GM18511 (cell line): ENCODE data around the gene MBD3.

ENCODE experiments used
- ATAC-seq: cut with Tn5 transposase; IDR thresholded peaks from one replicate; pipeline ENCODE4 v1.9.1; 2021; ENCODE audit warnings: mild to moderate bottlenecking, moderate library complexity; ENCODE audit not compliant: unreplicated experiment

Gene MBD3

DNA sequence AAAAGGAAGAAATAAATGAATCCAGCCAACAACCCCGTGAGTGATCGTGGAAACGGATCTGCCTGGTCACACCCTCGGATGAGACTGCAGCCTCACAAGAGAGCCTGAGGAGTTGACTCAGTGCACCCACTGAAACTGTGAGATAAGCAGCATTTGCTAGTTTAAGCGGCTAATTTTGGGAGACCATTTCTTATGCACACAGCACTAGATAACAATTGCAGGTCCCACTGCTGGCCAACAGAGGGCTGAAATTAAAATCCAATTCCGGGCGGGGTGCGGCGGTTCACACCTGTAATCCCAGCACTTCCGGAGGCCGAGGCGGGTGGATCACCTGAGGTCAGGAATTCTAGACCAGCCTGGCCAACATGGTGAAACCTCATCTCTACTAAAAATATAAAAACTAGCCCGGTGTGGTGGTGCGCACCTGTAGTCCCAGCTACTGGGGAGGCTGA is 9.0 kb upstream of the MBD3 start:
- ATAC-seq, result no peak

DNA sequence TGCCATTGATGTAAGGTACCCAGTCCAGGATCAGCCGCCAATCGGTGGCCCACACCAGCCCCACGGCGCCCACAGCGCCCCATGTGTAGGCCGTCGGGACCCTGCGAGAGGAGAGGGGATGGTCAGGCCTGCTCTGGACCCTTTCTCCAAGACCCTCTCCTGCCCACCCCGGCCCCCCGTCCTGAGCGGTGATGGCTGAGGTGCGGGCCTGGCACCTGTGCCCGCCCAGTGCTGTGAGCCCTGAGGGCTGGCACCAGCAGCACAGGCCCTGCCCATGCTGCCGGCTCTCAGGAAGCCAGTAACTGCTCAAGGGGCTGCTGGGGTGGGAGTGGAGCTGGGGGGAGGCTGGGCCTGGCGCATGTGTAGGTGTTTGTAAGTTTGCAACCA is 6.8 kb upstream of the MBD3 start:
- no peak for ATAC-seq

DNA sequence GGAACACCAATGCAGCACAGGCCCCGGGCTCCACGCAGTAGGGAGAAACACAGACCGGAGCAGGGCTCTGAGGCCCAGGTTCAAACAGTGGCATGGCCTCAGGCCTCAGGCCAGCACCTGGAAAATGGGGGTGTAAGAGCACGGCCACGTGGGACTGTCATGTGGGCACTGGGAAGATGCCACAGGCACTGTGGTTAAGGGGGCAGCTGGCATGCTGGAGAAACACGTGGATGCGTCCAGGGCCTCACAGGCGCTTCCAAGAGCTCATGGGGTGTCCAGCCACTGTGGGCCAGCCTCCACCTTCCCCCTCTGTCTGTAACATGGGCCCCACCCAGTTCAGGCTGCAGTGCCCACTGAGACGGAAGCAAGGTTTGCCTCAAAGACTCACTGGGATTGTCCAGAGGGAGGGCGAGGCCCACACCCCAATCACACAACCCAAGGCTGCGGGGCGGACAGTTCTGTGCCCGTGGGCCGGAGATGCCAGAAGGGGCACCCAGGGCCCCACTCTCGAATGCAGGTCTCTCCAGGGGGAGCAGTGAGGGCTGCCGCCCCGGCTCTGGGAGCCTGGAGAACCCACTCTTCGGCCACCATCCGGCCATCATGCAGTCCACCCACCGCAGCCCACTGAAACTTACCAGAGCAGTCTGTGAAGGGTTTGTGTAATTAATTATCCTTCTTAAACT is 6.3 kb upstream of the MBD3 start:
- ATAC-seq, result no peak

DNA sequence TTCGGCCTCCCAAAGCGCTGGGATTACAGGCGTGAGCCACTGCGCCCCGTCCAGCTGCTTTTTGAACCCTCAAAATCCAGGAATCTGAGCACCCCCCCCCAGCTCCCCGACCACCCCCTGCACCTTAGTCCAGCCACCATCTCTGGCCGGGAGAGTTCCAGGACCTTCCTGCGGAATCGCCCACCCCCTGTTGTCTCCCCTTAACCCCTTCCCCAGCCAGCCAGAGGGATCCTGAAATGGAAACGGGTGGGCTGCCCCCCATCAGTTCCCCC is 772 bp upstream of the MBD3 start:
- ATAC-seq, result no peak

DNA sequence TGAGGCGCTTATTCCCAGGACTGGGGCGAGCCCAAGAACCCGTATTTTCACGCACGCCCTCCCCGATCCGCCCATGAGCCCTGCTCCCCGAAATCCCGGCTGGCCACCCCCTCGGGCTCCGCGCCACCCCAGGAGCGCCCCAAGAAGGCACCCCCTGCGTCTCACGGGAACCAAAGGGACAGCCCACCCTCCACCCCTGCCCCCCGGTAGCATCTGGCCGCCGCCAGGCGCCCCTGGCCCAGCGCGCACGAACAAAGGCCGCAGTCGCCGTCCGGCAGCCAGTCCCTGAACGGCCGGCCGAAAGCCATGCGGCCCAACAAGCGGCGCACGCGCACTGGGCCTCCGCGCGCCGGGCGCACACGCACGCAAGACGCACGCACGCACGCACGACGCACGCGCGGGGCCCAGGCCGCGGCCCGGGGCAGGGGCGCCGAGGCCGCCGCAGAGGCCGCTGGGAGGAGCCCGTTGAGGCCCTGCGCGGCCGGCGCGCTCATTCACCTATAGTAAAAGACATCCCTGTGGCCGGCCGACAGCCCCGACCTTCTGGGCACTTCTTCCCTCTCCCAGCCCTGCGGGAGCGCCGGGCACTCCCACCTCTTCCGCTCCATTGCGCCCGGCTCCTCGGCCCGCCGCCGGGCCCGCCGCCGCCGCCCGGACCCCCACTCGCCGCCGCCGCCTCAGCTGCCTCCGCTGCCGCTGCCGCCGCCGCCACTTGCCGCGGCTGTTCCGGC is 476 bp downstream of the MBD3 start:
- ATAC-seq, result peak; percentile 74

DNA sequence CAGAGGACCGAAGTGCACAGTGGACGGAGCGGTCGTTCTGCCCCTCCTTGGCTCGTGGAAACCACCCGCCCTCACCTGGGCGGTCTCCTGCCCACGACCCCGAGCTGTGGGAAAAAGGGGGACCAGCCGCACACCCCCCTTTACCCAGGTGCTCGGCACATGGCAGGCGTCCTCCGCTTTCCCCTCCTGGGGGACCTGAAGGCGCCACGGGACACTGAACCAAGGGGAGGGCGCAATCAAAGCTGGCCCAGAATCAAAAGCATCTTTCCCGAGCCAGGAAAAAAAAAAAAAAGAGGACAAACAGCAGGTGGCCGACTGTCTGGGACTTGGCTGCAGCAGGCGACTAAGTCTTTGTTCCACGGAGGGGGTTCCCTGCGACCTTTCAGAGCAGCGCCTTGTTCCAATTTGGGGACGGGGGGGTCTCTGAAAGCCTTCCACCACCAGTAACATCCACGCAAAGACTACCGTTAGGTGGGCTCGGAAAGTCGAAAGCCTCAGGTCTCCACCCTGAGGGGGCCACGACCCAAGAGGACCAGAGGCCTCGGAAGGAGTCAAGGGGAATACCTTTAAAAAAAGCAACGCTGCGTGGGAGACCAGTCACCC is 1.1 kb downstream of the MBD3 start:
- ATAC-seq, result peak; percentile 3

DNA sequence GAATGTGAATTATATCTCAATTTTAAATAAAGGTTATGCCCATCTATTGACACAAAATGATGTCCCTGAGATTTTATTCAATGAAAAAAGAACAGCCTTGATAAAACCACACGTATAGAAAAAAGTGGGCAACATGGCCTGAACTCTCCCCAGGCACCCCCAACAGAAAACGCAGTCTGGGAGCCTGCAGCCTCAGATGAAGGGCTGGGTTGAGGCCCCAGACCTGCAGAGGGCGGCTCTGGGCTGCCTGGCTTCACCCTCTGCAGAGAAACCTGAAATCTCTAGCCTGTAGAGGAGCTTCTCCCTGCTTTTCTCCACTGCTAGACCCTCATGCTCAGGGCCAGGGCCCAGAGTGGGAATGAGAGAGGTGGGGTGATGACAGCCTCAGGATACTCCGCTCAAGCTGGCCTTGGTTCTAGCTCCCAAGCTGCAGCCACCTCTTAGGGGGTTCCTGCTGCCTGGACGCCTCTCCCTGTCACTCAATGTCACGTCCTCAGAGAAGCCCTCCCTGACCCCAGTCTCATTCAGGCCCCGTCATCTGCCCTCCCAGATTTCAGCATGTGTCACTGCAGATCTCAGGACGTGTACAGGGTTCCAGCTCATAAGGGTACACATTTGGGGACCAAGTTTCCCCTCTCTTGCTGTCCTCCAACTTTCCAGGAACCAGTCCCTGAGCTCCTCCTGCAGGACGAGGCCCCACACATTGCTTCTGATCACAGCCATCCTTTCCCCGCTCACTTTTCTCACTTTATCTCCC is 1.8 kb downstream of the MBD3 start:
- no peak for ATAC-seq

DNA sequence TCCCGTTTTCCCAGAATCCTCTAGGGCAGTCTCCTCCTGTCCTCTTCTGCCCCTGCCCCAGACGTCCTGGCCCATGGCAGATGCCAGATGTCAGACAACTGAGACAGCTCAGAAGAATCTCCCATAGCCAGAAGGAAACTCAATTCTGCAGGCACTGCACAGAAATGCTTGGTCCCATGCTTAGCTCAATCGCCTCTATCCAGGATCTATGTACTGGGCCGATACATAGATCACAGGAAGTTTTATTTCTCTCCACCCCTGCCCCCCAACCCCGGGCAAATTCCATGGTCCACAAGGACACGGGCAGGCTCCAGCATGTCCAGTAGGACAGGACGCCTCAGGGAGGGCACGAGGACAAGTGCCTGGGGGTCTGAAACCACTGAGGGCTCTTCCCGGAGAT is 4.8 kb downstream of the MBD3 start:
- ATAC-seq, result no peak

DNA sequence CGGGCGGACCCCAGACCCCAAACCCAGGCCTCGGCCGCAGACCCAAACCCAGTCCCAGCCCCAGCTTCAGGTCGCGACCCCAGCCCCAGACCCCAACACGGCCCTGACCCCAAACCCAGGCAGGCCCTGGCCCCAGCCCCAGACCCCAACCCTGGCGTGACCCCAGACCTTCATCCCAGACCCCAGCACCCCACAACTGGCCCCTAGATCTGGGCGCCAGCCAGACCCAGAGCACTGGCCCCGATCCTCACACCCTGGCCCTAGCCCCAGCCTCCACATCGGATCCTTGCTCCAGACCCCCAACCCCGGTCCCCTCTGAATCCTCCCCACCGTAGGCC is 7.5 kb downstream of the MBD3 start:
- ATAC-seq, result no peak

DNA sequence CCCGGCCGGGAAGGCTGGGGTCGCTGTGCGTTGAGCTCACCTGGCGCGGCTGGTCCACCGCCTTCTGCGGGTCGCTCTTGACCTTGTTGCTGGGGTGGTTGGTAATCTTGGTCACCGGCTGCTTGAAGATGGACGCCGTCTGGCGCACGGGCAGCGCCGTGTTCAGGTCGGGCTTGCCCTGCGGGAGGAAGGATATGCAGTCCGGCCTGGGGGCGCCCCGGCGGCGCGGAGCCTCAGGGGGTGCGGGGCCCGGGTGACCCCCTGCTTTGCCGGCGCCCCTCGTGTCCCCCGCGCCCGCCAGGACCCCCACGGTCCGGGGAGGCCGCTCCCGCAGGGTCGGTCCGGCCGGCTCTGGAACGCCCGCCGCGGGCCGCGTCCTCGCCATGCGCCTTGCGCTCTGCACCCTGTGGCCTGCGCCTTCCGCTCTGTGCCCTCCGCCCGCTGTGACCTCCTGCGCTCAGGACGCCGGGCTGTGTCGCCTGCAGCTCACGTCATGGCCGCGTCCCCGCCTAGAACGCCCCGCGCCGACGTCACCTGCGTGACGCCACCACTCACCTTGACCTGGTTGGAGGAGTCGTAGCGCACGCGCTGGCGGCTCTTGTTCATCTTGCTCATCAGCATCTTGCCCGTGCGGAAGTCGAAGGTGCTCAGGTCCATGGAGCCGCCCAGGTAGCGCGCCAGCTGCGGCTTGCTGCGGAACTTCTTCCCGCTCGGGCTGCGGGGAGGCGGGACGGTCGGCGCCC is 8.0 kb downstream of the MBD3 start:
- no peak for ATAC-seq

DNA sequence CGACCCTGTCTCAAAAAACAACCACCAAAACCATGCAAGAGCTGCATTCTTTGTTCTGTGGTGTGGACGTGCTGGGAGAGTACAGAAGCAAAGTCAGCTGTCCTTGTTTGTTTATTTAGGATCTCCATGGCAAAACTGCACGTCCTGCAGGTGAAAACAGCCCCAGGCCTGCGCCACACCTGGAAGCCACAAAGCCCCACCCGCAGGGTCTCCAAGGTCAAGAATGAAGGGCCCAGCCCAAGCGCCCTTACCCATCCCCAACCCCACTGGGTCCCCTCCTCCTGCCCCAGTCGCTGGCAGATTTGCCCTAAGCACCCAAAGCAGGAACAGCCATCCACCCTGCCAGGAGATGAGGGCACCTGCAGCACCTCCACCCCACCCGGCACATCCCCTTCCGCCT is 10.5 kb downstream of the MBD3 start:
- no peak for ATAC-seq

DNA sequence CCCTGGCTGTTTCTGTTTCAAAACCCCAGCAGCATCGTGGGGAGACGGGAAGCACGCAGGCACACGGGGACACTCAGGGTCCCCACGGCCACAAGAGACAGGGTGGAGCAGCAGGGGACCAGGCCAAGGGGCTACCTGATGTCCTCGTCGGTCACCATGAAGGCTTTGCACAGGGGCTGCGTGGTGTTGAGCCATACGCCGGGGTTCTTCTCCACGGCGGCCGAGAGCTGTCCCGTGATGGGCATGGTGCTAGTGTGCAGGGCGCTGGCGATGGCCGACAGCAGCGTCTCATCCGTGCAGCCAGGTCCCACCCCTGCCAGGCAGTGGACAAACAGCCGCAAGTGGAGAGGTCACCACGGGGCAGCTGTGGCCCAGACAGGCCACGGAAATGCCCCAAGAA is 11.7 kb downstream of the MBD3 start:
- no peak for ATAC-seq

DNA sequence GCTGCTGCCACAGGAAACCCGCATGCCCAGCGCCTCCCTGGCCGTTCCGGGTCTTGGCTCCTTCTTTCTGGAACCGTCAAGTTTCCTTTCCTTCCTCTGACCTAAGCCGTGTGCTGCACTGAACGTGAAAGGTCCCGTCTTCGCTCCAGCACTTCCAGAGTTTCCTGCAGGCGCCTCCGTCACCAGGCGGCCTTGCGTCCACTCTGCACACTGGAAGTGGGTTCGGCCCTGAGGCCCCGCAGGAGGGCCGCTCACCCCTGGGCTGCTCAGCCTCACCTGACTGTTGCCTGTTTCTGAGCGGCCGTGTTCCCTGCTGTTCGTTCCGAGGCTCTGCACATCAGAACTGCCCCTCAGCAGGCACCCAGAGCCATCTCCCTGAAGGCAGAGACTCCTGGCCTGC is 12.3 kb downstream of the MBD3 start:
- ATAC-seq, result no peak

DNA sequence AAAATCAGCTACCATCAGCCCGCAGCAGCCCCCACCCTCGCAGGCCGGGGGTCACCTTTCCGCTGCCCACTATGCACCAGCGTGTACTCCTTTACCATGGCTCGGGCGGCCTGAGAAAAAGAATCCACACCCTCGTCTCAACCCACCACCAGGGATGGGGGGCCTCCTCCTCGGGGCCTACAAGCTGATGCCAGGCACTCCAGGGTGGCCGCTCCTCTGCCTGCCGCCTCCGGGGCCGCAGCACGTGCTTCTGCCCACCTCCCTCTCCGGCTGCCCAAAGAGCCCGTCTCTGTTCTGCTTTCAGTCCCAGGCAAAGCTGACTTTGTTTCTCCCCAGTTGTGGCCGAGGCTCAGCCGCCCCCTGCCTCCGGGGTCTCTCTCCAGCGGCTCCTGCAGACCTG is 13.4 kb downstream of the MBD3 start:
- no peak for ATAC-seq

DNA sequence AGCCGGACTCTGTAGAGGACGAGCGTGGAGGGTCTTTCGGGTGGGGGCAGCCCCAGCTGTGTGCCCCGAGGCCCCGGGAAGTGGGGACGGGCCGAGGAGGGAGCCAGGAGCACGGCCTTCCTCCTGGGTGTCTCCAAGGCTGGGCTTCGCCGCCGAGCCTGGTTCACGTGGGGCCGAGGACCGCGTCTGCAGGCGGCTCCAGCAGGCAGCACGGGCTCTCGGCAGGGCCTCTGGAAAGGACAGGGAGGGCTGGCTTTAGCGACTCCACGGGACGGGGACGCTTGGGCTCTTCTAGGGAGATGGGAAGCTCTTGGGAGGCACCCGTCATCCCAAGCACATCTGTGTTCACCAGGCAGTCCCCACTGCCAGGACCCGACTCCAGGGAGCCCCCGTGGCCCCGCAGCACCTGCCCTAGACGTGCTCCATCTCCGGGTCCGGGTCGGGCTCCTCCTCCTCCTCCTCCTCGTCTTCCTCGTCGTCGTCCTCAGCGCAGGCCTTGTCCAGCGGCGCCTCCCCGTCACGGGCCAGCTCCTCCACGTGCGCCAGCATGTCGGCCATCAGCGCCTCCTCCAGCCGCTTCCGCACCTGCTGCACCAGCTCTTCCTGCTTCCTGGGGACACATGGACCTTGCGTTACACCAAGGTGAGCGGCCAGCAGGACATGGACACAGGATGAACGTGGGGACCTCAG is 14.6 kb downstream of the MBD3 start:
- no peak for ATAC-seq

DNA sequence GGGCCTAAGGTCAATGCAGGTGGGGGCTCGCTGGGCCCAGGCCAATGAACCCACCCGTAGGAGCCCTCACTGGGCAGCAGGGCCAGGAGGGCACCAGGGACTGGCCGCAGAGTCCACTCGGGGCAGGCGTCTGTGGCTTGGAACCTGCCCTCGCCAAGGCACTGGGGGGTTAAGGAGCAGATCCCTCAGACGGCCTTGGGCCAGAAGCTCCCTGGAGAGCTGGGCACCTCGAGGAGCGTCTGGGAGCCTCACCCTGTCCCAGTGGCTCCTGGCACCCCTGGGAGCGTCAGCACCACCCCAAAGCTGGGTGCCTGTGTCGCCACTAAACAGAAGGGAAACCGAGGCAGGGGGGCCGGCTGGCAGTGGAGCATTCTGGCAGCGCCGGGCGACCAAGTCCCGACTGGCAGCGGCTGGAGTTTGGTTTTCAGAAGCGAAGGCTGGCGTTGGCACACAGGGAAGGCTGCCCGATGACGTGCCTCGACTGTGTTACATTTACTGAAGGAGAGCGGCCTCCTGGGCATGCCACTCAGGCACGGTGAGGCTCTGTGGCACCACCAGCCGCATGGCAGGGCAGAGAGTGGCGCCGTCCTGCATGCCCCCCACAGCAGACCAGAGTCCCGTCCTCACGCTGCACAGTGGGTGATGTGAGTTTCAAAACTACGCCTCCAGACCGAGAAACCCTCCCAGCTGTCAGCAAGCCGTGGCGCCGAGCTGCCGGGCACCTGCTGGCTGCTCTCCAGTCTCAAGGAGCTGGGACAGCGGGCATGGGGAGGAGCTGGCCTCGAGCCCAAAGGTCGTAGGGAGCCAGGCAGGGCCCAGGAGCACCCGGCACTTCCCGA is 15.4 kb downstream of the MBD3 start:
- no peak for ATAC-seq

DNA sequence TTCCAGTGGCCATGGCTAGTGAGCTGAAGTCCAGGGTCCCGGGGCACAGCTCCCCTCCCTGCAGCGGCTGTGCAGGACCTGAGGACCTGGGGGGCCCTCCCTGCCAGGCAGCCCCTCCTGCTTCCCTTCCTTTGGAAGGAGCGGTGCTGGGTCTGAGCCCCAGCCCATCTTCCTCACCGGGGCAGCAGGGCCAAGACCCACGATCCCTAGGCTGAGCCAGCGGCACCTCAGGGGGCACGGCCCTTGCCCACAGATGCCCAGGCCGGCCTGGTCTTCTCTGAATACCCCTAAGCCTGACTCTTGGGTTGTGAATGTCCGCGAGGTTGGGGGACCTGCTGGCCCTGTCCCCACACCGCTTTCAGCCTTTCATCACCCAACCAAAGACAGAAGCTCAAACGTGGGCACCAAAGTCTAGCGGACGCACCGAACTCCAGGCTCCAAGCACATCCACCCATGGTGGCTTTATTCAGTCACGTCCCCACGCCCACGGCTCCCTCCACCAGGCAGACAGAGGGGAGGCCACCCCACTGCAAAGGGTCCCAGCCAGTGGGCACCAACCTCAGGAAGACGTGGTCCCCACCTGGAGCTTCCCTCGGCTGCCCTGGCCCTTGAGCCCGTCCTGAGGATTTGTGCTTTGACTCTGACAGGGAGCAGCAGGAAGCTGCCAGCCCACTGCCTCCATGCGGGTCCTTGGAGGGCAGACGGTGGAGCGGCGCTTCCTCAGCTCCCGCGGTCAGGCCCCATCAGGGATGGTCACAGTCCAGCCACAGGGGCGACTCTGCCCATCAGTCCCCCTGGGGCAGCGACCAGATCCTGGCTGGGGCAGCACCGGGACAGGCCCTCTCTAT is 16.2 kb downstream of the MBD3 start:
- no peak for ATAC-seq

DNA sequence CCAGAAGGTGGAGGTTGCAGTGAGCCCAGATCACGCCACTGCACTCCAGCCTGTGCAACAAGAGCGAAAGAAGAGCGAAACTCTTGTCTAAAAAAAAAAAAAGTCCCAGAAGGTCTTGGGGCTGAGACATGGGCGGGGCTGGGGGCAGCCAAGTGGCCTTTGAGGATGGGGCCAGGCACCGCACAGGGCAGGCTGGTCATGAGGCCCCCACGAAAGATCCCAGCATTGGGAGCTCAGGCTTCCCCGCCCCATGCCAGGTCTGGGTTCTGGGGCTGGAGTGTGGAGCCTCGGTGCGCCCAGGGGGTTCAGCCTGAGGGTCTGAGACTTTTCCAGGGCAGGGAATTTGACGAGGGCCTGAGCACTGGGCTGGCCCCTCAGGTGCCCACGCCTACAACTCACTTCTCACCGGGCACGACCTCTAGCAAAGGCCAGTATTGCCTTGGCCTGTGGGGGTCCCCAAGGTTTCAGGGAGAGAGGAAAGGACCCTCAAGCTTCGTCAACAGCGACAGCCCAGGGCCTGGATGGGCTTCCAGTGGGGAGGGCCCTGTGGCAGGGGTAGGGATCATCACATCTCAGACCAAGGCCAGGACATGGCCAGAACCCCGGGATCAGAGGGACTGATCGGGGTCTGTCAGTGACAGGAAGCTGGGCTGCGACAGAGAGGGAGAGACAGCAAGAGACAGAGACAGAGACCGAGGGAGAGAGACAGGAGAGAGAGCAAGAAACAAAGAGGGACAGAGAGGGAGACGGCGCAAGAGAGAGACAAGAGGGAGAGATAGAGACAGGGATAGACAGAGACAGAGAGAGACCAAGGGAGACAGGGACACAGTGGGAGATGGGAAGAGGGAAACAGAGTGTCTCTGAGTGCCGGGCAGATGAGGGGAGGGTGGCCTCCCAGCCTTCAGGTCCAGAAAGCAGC is 17.1 kb downstream of the MBD3 start:
- no peak for ATAC-seq
